NB4 (cell line): ENCODE results near the gene ZMYND12.
A peak's percentile ranks its signal among the peaks of the same experiment; 100 is the strongest.

Experiments used
- DNase-seq: peaks from one replicate; pipeline ENCODE4 v3.0.0; 2010; ENCODE audit warnings: low read depth
- H3K4me3 ChIP-seq: one replicate; pipeline ENCODE4 v1.5.1; 2011; ENCODE audit warnings: mild to moderate bottlenecking, low read depth, low read length, moderate library complexity
- MYC ChIP-seq: IDR thresholded peaks from 2 replicates; pipeline ENCODE4 v1.6.1; 2011; ENCODE audit warnings: low read depth, low read length
- POLR2A ChIP-seq: IDR thresholded peaks from 2 replicates; pipeline ENCODE4 v1.6.1; 2011; ENCODE audit warnings: mild to moderate bottlenecking; ENCODE audit not compliant: insufficient read length; ENCODE audit errors: extremely low read depth
- TF ChIP-seq, protein P1 (sequence below): IDR thresholded peaks from one replicate; pipeline ENCODE4 v1.5.1; 2012; ENCODE audit warnings: low read depth, low read length
- TF ChIP-seq, protein P2 (sequence below): IDR thresholded peaks from 2 replicates; pipeline ENCODE4 v1.6.1; 2011; ENCODE audit warnings: low read depth, low read length

ZMYND12 gene

DNA sequence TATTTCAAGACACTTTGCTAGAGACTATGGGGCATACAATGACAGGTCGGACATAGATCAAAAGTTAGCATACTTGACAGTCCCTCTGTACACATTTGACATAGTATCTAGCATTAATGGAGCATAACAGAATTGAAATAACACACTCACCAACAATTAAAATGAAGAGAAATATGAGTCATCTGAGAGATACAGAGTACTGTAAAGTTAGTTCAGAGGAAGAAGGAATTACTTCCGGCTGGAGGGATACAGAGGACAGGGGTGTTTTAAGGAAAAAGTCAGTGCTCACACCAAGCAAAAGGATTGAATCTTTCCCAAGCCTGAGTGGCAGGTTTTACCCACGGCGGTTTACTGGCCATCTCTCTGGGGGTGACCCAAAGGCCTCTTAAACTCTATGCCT lies 2.4 kb downstream of the ZMYND12 start:
- no peak for DNase-seq
- no peak for TF ChIP-seq MYC
- TF ChIP-seq, protein P1, sequence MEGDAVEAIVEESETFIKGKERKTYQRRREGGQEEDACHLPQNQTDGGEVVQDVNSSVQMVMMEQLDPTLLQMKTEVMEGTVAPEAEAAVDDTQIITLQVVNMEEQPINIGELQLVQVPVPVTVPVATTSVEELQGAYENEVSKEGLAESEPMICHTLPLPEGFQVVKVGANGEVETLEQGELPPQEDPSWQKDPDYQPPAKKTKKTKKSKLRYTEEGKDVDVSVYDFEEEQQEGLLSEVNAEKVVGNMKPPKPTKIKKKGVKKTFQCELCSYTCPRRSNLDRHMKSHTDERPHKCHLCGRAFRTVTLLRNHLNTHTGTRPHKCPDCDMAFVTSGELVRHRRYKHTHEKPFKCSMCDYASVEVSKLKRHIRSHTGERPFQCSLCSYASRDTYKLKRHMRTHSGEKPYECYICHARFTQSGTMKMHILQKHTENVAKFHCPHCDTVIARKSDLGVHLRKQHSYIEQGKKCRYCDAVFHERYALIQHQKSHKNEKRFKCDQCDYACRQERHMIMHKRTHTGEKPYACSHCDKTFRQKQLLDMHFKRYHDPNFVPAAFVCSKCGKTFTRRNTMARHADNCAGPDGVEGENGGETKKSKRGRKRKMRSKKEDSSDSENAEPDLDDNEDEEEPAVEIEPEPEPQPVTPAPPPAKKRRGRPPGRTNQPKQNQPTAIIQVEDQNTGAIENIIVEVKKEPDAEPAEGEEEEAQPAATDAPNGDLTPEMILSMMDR = no peak
- no peak for TF ChIP-seq POLR2A
- TF ChIP-seq, protein P2, sequence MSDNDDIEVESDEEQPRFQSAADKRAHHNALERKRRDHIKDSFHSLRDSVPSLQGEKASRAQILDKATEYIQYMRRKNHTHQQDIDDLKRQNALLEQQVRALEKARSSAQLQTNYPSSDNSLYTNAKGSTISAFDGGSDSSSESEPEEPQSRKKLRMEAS = no peak
- no peak overlapping the region for H3K4me3 ChIP-seq

DNA sequence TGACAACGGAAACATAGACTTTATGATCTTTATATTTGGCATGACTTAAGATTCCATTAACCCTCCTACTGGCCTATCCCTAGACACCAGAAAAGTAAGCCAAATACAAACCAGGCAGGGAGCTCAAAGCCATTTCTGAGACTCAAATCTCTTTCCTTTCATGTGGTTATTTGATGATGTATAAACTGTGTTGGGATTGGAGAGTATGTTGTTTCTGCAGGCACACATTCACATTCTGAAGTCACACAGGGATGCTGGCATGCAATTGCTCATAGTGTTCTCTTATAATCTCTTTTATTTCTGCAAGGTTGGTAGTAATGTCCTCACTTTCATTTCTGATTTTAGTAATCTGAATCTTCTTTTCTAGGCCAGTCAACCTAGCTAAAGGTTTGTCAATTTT lies 5.8 kb downstream of the ZMYND12 start:
- TF ChIP-seq POLR2A = no peak
- no peak for TF ChIP-seq MYC
- TF ChIP-seq, protein P1 = no peak
- TF ChIP-seq, protein P2 = no peak
- DNase-seq = no peak
- H3K4me3 ChIP-seq = no peak overlapping the region

DNA sequence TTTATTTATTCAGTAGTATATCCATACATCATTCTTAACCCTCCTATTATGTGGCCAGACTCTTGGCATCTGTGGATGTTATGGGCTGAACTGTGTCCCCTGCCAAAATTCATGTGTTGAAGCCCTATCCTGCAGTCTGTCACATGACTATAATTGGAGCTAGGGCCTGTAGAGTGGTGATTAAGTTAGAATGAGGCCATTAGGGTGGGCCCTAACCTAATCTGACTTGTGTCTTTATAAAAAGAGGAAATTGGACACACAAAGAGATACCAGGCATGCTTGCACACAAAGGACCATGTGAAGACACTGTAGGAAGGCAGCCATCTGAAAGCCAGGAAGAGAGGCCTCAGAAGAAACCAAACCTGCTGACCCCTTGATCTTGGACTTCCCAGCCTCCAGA lies 6.6 kb downstream of the ZMYND12 start:
- DNase-seq = peak; percentile 17
- no peak overlapping the region for H3K4me3 ChIP-seq
- TF ChIP-seq, protein P1 = no peak
- TF ChIP-seq, protein P2 = no peak
- TF ChIP-seq MYC = no peak
- TF ChIP-seq POLR2A = no peak

DNA sequence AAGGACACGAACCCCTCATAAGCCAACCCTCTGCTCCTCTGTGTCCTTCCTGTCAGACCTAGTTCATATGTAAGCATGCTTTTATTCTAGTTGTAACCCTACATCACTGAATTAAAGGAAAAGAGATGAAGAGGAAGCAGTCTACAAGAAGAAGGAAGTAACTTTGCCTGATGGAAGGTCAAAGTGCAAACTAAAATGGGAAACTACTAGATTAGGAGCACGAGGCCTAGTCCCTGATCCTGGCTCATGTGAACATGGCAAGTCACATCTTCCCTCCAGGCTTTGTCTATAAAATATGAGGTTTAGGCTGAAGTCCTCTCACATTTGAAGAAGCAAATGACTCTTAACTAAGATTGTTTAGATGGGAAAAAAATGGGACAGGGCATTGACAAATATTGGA lies 13.2 kb downstream of the ZMYND12 start:
- TF ChIP-seq POLR2A = no peak
- peak; percentile 23 for DNase-seq

DNA sequence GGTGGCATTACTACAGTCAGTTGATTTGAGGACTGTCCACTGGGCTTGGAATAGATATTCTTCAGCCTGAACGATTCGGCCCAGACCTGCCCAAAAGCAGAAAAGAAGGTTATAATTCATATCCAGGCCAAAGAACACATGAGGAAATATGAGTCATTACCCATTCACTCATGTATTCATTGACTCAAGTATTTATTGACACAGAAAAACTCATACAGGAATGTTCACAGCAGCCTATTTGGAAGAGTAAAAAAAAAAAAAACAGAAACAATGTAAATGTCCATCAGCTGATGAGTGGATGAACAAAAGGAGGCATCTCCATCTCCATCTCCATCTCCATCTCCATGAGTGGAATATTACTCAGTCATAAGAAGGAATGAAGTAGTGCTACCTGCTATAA lies 15.9 kb downstream of the ZMYND12 start:
- no peak for DNase-seq
- TF ChIP-seq, protein P1 = no peak
- TF ChIP-seq POLR2A = no peak
- TF ChIP-seq, protein P2 = no peak
- H3K4me3 ChIP-seq = no peak overlapping the region

More for the DNA sequence above, 13.2 kb downstream of the ZMYND12 start:
- no peak overlapping the region for H3K4me3 ChIP-seq

- no peak overlapping the region for H3K4me3 ChIP-seq
- no peak for DNase-seq
- TF ChIP-seq, protein P1 = no peak
- TF ChIP-seq POLR2A (no peak), MYC (no peak)
- TF ChIP-seq, protein P2 = no peak
Observed at GRCh38 chr1:42434340-42434739, 21.5 kb downstream of the ZMYND12 start.
